CD1c-positive myeloid dendritic cell (primary cell): ENCODE measurements around the gene CELSR3.

ENCODE experiments used
- DNase-seq: peaks from one replicate; pipeline ENCODE4 v3.0.0-alpha.2; 2016; ENCODE audit errors: extremely low spot score

CELSR3 gene

GRCh38 chr3:48661501-48662144 lies 1.1 kb downstream of the CELSR3 start:
- peak; percentile 84 for DNase-seq

- DNase-seq = no peak
Measured at GRCh38 chr3:48660800-48661400, 1.8 kb downstream of the CELSR3 start.

- peak; percentile 35 for DNase-seq
Measured at GRCh38 chr3:48656841-48657281, 5.8 kb downstream of the CELSR3 start.

- peak; percentile 92 for DNase-seq
Measured at GRCh38 chr3:48656061-48656840, 6.4 kb downstream of the CELSR3 start.

- no peak for DNase-seq
Measured at GRCh38 chr3:48655606-48656005, 7.1 kb downstream of the CELSR3 start.

GRCh38 chr3:48655063-48655462 lies 7.6 kb downstream of the CELSR3 start:
- no peak for DNase-seq

- no peak for DNase-seq
Measured at GRCh38 chr3:48652923-48653715, 9.6 kb downstream of the CELSR3 start.

GRCh38 chr3:48651771-48652170 lies 10.9 kb downstream of the CELSR3 start:
- DNase-seq = no peak

- no peak for DNase-seq
Measured at GRCh38 chr3:48650723-48651122, 12.0 kb downstream of the CELSR3 start.

- DNase-seq = no peak
Measured at GRCh38 chr3:48648188-48648850, 14.4 kb downstream of the CELSR3 start.

GRCh38 chr3:48647714-48648113 lies 15.0 kb downstream of the CELSR3 start:
- DNase-seq = no peak

- DNase-seq = no peak
Measured at GRCh38 chr3:48644898-48645760, 17.6 kb downstream of the CELSR3 start.

GRCh38 chr3:48642605-48643004 lies 20.1 kb downstream of the CELSR3 start:
- no peak for DNase-seq

GRCh38 chr3:48641396-48641795 lies 21.3 kb downstream of the CELSR3 start:
- no peak for DNase-seq

GRCh38 chr3:48639944-48640606 lies 22.6 kb downstream of the CELSR3 start:
- no peak for DNase-seq

- no peak for DNase-seq
Measured at GRCh38 chr3:48637305-48637704, 25.4 kb downstream of the CELSR3 start.

- DNase-seq = no peak
Measured at GRCh38 chr3:48636149-48636655, 26.5 kb downstream of the CELSR3 start.

GRCh38 chr3:48635222-48636021 lies 27.3 kb downstream of the CELSR3 start, which contains the start of gene SLC26A6:
Gene SLC26A6 (minus strand): TSS chr3:48635461. CDS start chr3:48635393, 68 bp downstream.
- DNase-seq = peak; percentile 98
